Nephron (organoid): ENCODE data around the gene YARS1.

ENCODE experiments used
- H3K27ac Mint-ChIP-seq, 3 experiments: 2 replicates each; pipeline ENCODE4 v1.8.0; 2020; ENCODE audit warnings: mixed read lengths in 3 of 3, mild to moderate bottlenecking in 2 of 3, moderate library complexity in 1 of 3
- H3K27me3 Mint-ChIP-seq: 2 replicates; pipeline ENCODE4 v1.8.0; 2021; ENCODE audit warnings: low read depth, mild to moderate bottlenecking, moderate library complexity, mixed read lengths
- H3K36me3 Mint-ChIP-seq: 2 replicates; pipeline ENCODE4 v1.8.0; 2020; ENCODE audit warnings: low read depth, mixed read lengths
- H3K4me1 Mint-ChIP-seq: 2 replicates; pipeline ENCODE4 v1.8.0; 2020; ENCODE audit warnings: mixed read lengths
- H3K4me3 Mint-ChIP-seq, 3 experiments: 2 replicates each; pipeline ENCODE4 v1.8.0; 2020; ENCODE audit warnings: mild to moderate bottlenecking in 3 of 3, mixed read lengths in 3 of 3, moderate library complexity in 2 of 3
- H3K9me3 Mint-ChIP-seq: 2 replicates; pipeline ENCODE4 v1.8.0; 2020; ENCODE audit warnings: mixed read lengths
- CTCF ChIP-seq, 3 experiments: fragments of 200-600 bp; sonication (generic); IDR thresholded peaks; one replicate each; pipeline ENCODE4 v1.5.0; 2021; ENCODE audit warnings: antibody characterized with exemption in 3 of 3; ENCODE audit not compliant: unreplicated experiment in 3 of 3

The YARS1 gene

GRCh38 chr1:32759997-32760623 lies 57.0 kb downstream of the YARS1 start:
- Mint-ChIP-seq H3K27me3 (peaks cover 10% of the 10 kb centered on the region), H3K27ac (peak overlapping the region; percentile 93 to 98 (median 96)), H3K36me3 (peaks cover 13% of the 10 kb centered on the region), H3K4me3 (peak overlapping the region; percentile 47 to 68 (median 59)), H3K9me3 (no peaks in the 10 kb centered on the region), H3K4me1 (peaks cover 55% of the 10 kb centered on the region)
- TF ChIP-seq CTCF (IDR thresholded peaks at IDR 0.05; ENCODE audit: unreplicated experiment in 3 of 3) = no peak

GRCh38 chr1:32759521-32759981 lies 57.6 kb downstream of the YARS1 start:
- no peak for TF ChIP-seq CTCF (IDR thresholded peaks at IDR 0.05; ENCODE audit: unreplicated experiment in 3 of 3)
- Mint-ChIP-seq H3K4me3 (peak overlapping the region; percentile 26 to 68 (median 57)), H3K27me3 (peaks cover 10% of the 10 kb centered on the region), H3K36me3 (peaks cover 13% of the 10 kb centered on the region), H3K9me3 (no peaks in the 10 kb centered on the region), H3K27ac (peak overlapping the region; percentile 93 to 98 (median 96)), H3K4me1 (peaks cover 51% of the 10 kb centered on the region)

GRCh38 chr1:32758795-32759430 lies 58.2 kb downstream of the YARS1 start:
- Mint-ChIP-seq H3K4me3 (peak overlapping the region in 1 of 3 experiments; percentile 6), H3K27me3 (peaks cover 10% of the 10 kb centered on the region), H3K4me1 (peaks cover 56% of the 10 kb centered on the region), H3K27ac (peak overlapping the region; percentile 93 to 98 (median 96)), H3K9me3 (no peaks in the 10 kb centered on the region), H3K36me3 (peaks cover 9% of the 10 kb centered on the region)
- no peak for TF ChIP-seq CTCF (IDR thresholded peaks at IDR 0.05; ENCODE audit: unreplicated experiment in 3 of 3)

GRCh38 chr1:32758177-32758794 lies 58.9 kb downstream of the YARS1 start:
- peaks cover 9% of the 10 kb centered on the region for H3K27me3 Mint-ChIP-seq
- peak overlapping the region; percentile 93 to 98 (median 96) for H3K27ac Mint-ChIP-seq
- peaks cover 54% of the 10 kb centered on the region for H3K4me1 Mint-ChIP-seq
- H3K4me3 Mint-ChIP-seq = no peak overlapping the region
- peaks cover 6% of the 10 kb centered on the region for H3K36me3 Mint-ChIP-seq
- H3K9me3 Mint-ChIP-seq = no peaks in the 10 kb centered on the region
- TF ChIP-seq CTCF (IDR thresholded peaks at IDR 0.05; ENCODE audit: unreplicated experiment in 3 of 3) = no peak

GRCh38 chr1:32757213-32757895 lies 59.8 kb downstream of the YARS1 start:
- TF ChIP-seq CTCF (IDR thresholded peaks at IDR 0.05; ENCODE audit: unreplicated experiment in 3 of 3) = no peak
- Mint-ChIP-seq H3K27ac (peak overlapping the region; percentile 51 to 98 (median 75)), H3K27me3 (peaks cover 7% of the 10 kb centered on the region), H3K4me1 (peaks cover 51% of the 10 kb centered on the region), H3K4me3 (peak overlapping the region; percentile 16 to 55 (median 28)), H3K36me3 (peaks cover 4% of the 10 kb centered on the region), H3K9me3 (no peaks in the 10 kb centered on the region)
